Measurements from ENCODE around the gene ARHGAP6. TPM values are rescaled to one million over a fixed set of nuclear protein-coding genes. Genes with fewer than 3 reads are reported as not detected.

Gene ARHGAP6
- total RNA-seq, 4 donors from 2014 or later, result 0.64 to 9.5 (median 2.3) TPM

- intact Hi-C loops (cut with DNase I), result no loop called here
Observed at GRCh38 chrX:11577603-11578002, 88.1 kb downstream of the ARHGAP6 start.

GRCh38 chrX:11575332-11575731 lies 90.4 kb downstream of the ARHGAP6 start:
- H3K27me3 ChIP-seq, result no peaks in the 10 kb centered on the region
- intact Hi-C loops (cut with DNase I), result no loop called here
- WGBS, 2 donors, result 77 to 90% methylated on average over 2 of the region's 2 CpGs

More at GRCh38 chrX:11577603-11578002, 88.1 kb downstream of the ARHGAP6 start:
- Histone ChIP-seq H3K36me3 (no peaks in the 10 kb centered on the region), H3K9me3 (no peaks in the 10 kb centered on the region), H3K4me3 (no peak overlapping the region), H3K4me1 (no peaks in the 10 kb centered on the region), H3K27me3 (no peaks in the 10 kb centered on the region), H3K27ac (no peak overlapping the region)
- DNase-seq, result no peak
- no peak for TF ChIP-seq CTCF (IDR thresholded peaks at IDR 0.05)
- TF ChIP-seq POLR2A (IDR thresholded peaks at IDR 0.05), result no peak
- 81% methylated on average over 3 of the region's 3 CpGs; no CpG with 5 or more reads in 1 of the 2 donors for WGBS, 2 donors

GRCh38 chrX:11567528-11568220 lies 98.0 kb downstream of the ARHGAP6 start:
- Histone ChIP-seq H3K36me3 (no peaks in the 10 kb centered on the region), H3K27me3 (no peaks in the 10 kb centered on the region), H3K9me3 (no peaks in the 10 kb centered on the region), H3K27ac (no peak overlapping the region), H3K4me1 (no peaks in the 10 kb centered on the region), H3K4me3 (no peak overlapping the region)
- no peak for DNase-seq
- no peak for TF ChIP-seq POLR2A (IDR thresholded peaks at IDR 0.05)
- no peak for TF ChIP-seq CTCF (IDR thresholded peaks at IDR 0.05)
- WGBS, 2 donors, result 59 to 77% methylated on average over 3 to 7 of the region's 7 CpGs
- intact Hi-C loops (cut with DNase I), result no loop called here

More at GRCh38 chrX:11575332-11575731, 90.4 kb downstream of the ARHGAP6 start:
- no peaks in the 10 kb centered on the region for H3K36me3 ChIP-seq
- no peak for DNase-seq
- no peak overlapping the region for H3K4me3 ChIP-seq
- no peaks in the 10 kb centered on the region for H3K9me3 ChIP-seq
- no peak overlapping the region for H3K27ac ChIP-seq
- TF ChIP-seq CTCF (IDR thresholded peaks at IDR 0.05), result no peak
- TF ChIP-seq POLR2A (IDR thresholded peaks at IDR 0.05), result no peak
- H3K4me1 ChIP-seq, result no peaks in the 10 kb centered on the region

- intact Hi-C loops (cut with DNase I), result no loop called here
- no peaks in the 10 kb centered on the region for H3K9me3 ChIP-seq
- no peaks in the 10 kb centered on the region for H3K4me1 ChIP-seq
- no peaks in the 10 kb centered on the region for H3K27me3 ChIP-seq
- no peak for TF ChIP-seq CTCF (IDR thresholded peaks at IDR 0.05)
- no peak for TF ChIP-seq POLR2A (IDR thresholded peaks at IDR 0.05)
- no peak for DNase-seq
- H3K36me3 ChIP-seq, result no peaks in the 10 kb centered on the region
- 67 to 83% methylated on average over 2 of the region's 2 CpGs for WGBS, 2 donors
- H3K27ac ChIP-seq, result no peak overlapping the region
- no peak overlapping the region for H3K4me3 ChIP-seq
Observed at GRCh38 chrX:11566789-11567188, 98.9 kb downstream of the ARHGAP6 start.

- H3K4me1 ChIP-seq, result no peaks in the 10 kb centered on the region
- H3K36me3 ChIP-seq, result no peaks in the 10 kb centered on the region
- no peak for DNase-seq
- intact Hi-C loops (cut with DNase I), result no loop called here
- TF ChIP-seq CTCF (IDR thresholded peaks at IDR 0.05) (no peak), POLR2A (IDR thresholded peaks at IDR 0.05) (no peak)
- H3K27me3 ChIP-seq, result no peaks in the 10 kb centered on the region
- no peaks in the 10 kb centered on the region for H3K9me3 ChIP-seq
- no peak overlapping the region for H3K27ac ChIP-seq
- H3K4me3 ChIP-seq, result no peak overlapping the region
Observed at GRCh38 chrX:11566173-11566572, 99.5 kb downstream of the ARHGAP6 start.
